Ectodermal cell (in vitro differentiated cells): ENCODE data around the gene RAX.

ENCODE experiments used
- H3K27ac ChIP-seq: 2 replicates; pipeline ENCODE4 v1.7.0; 2013; ENCODE audit warnings: mild to moderate bottlenecking, low read depth, low read length; ENCODE audit not compliant: insufficient read depth, poor library complexity, severe bottlenecking
- H3K27me3 ChIP-seq: 2 replicates; pipeline ENCODE4 v1.7.0; 2013; ENCODE audit warnings: mild to moderate bottlenecking, low read length; ENCODE audit not compliant: insufficient read depth, control insufficient read depth, poor library complexity, severe bottlenecking
- H3K36me3 ChIP-seq: one replicate; pipeline ENCODE4 v1.7.0; 2013; ENCODE audit warnings: low read length; ENCODE audit not compliant: control insufficient read depth, insufficient read depth
- H3K4me1 ChIP-seq: one replicate; pipeline ENCODE4 v1.7.0; 2013; ENCODE audit warnings: low read length; ENCODE audit not compliant: control insufficient read depth, insufficient read depth
- H3K4me3 ChIP-seq: 2 replicates; pipeline ENCODE4 v1.7.0; 2013; ENCODE audit warnings: low read depth, low read length, control low read depth; ENCODE audit not compliant: insufficient read depth
- H3K9me3 ChIP-seq: 2 replicates; pipeline ENCODE4 v1.7.0; 2013; ENCODE audit warnings: mild to moderate bottlenecking, low read length, moderate library complexity; ENCODE audit not compliant: control insufficient read depth
- WGBS, 2 experiments: methylation state at CpG; one replicate each; pipeline ENCODE4 v1.1.7; 2013; ENCODE audit warnings: missing lambda C conversion rate in 2 of 2; 5-methylcytosine and 5-hydroxymethylcytosine counted together

The RAX gene

DNA sequence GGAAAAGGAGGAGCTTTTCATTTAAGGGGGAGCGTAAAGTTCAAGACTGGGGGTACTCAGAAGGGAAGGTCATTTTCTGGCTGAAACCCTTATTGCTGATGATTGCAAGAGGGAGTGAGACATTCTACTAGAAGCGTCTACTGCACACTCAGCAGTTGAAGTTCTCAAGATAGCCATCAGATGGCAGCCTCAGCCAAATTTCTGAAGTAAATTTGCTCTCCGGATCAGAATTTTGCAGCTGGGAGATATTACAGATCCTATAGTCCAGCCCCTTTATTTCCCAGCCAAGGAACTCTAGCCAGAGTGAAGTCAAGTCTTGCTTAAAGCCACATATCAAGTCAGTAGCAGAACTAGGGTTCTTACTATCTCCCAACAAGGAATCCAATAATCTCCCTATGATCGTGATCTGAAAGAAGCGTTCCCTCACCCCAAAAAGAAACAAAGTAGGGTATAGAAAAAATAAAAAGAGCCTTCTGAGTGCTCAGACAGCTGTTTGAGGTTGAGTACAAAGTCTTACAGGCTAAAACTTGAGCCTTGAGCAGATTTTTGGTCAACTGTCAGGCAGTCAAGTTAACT, 24.0 kb downstream of the RAX start:
- H3K9me3 ChIP-seq, result no peaks in the 10 kb centered on the region
- H3K27ac ChIP-seq, result no peak overlapping the region
- H3K36me3 ChIP-seq, result no peaks in the 10 kb centered on the region
- H3K4me1 ChIP-seq, result no peaks in the 10 kb centered on the region
- no peak overlapping the region for H3K4me3 ChIP-seq
- WGBS, 2 experiments, result 8 to 45% methylated on average over 3 to 5 of the region's 5 CpGs
- H3K27me3 ChIP-seq, result peaks cover 42% of the 10 kb centered on the region

DNA sequence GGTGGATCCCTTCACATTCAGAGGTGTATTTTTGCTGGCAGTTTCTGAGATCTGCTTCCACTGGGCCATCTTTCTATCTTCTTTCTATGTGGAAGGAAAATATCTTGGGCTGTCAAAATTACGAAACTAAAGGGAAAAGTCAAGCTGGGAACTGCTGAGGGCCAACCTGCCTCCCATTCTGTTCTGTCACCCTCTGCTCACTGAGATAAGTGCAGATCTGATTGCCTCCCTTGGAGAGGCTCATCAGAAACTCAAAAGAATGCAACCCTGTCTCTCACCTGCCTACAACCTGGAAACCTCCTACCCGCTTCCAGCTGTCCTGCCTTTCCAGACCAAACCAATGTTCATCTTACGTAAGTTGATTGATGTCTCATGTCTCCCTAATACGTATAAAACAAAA, 26.5 kb downstream of the RAX start:
- Histone ChIP-seq H3K9me3 (no peaks in the 10 kb centered on the region), H3K27ac (no peak overlapping the region), H3K4me3 (no peak overlapping the region), H3K36me3 (no peaks in the 10 kb centered on the region), H3K27me3 (peaks cover 42% of the 10 kb centered on the region), H3K4me1 (no peaks in the 10 kb centered on the region)
- WGBS, 2 experiments, result 65 to 73% methylated on average over 4 of the region's 4 CpGs

DNA sequence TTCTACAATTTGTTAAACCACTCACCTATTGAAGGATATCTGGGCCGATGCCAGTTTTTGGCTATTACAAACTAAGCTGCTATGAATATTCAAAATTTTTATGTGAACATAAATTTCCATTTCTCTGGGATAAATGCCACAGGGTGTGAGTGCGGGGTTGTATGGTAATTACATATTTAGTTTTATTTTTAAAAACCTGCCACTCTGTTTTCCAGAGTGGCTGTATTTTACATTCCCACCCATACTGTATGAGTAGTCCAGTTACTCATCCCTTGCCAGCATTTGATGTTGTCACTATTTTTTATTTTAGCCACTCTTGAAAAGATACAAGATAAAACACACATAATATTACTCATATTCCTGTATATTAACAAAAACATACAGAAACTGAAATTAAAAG, 30.3 kb downstream of the RAX start:
- no peak overlapping the region for H3K4me3 ChIP-seq
- H3K4me1 ChIP-seq, result no peaks in the 10 kb centered on the region
- H3K27me3 ChIP-seq, result peaks cover 33% of the 10 kb centered on the region
- no peaks in the 10 kb centered on the region for H3K36me3 ChIP-seq
- H3K9me3 ChIP-seq, result no peaks in the 10 kb centered on the region
- WGBS, 2 experiments, result 80 to 86% methylated on average over 1 of the region's 2 CpGs
- H3K27ac ChIP-seq, result no peak overlapping the region

DNA sequence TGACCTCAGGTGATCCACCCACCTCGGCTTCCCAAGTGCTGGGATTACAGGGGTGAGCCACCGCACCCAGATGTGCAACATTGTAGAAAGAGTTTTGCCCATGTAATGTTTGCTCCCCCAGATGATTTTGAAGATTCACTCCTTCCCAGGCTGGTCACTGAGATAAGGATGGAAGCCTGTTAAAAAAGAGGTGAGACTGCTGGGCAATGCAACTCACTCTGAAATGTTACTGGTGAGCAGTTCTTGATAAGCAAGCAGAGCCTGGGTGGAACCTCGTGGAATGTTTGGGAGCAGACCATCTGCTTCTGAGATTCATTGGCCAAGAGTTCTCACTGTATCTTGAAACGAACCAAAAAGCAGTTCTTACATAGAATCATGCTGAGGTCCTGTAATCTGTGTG, 33.6 kb downstream of the RAX start:
- Histone ChIP-seq H3K4me3 (no peak overlapping the region), H3K4me1 (no peaks in the 10 kb centered on the region), H3K9me3 (no peaks in the 10 kb centered on the region), H3K27ac (no peak overlapping the region), H3K36me3 (no peaks in the 10 kb centered on the region), H3K27me3 (peaks cover 4% of the 10 kb centered on the region)
- 86% methylated on average over 4 of the region's 4 CpGs for WGBS, 2 experiments

DNA sequence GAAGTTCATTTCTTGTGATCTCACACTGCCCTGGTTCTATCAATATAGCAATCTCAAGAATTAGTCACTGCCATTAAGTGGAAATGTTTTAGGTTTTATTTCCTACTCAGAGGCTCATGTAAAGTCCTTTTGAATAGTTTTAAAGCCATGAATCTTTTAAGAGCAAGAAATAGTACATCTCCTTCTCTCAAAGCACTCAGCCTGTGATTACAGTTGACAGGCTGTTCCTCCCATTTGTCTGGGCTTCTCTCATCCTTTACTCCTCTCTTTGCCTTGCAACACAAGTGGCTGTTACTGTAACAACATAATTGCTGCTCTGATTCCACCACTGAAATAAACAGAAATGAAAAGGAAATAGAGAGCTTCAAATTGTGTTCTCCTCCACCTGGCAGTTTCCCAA, 34.9 kb downstream of the RAX start:
- no peaks in the 10 kb centered on the region for H3K36me3 ChIP-seq
- no peaks in the 10 kb centered on the region for H3K9me3 ChIP-seq
- H3K27me3 ChIP-seq, result peaks cover 4% of the 10 kb centered on the region
- no peak overlapping the region for H3K4me3 ChIP-seq
- no peak overlapping the region for H3K27ac ChIP-seq
- no peaks in the 10 kb centered on the region for H3K4me1 ChIP-seq

DNA sequence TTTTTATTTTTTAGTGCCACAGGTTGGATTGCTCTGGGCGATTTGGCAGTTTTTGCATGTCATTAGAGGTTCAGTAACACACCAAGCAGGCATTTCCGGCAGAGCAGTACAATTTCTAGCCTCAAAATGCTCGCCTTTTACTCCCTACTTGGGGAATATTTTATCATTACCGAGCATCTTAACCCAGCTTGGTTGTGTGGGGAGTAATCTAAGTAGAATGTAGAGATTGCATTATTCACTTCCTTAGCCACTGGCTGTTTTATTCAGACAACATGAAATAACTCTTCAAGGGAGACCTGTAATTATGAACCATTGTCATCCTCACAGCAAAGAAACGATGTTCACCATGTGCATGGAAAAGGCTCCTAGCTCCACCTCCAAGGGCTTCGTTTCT, 40.2 kb downstream of the RAX start:
- Histone ChIP-seq H3K27ac (no peak overlapping the region), H3K9me3 (no peaks in the 10 kb centered on the region), H3K27me3 (peaks cover 14% of the 10 kb centered on the region), H3K36me3 (no peaks in the 10 kb centered on the region), H3K4me3 (no peak overlapping the region), H3K4me1 (no peaks in the 10 kb centered on the region)
- WGBS, 2 experiments, result 91 to 92% methylated on average over 5 to 6 of the region's 6 CpGs

DNA sequence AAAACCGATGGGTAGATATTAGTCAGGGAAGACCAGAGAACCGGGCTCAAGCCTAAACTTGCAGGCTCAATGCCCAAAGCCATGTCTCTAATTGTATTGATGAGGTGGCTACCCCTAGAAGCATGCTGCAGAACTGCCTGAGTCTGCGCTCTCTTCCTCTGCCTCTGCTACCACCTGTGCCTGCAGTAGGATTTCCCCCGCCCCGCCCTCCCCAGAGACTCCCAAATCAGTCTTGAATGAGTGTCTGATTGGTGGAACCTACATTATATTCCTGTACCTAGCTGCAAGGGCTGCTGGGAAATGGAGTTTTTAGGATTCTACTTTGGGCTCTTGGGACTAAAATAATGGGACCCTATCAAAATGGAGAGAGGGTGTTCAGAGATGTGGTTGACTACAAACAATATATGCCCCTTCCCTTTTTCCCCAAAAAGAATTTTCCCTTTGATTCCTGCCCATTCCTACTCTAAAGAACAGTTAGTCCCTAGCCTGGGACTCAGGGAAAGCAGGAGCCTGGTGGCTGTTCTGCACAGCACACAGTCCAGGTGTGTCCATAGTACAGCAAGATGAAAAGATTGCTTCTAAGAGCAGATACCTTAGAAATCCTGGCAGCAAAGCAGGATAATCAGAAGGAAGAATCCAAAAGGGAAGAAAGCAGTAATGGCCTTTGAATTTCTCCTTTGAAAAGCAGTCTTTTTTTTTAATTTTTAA, 40.8 kb downstream of the RAX start:
- no peak overlapping the region for H3K4me3 ChIP-seq
- H3K27me3 ChIP-seq, result peaks cover 20% of the 10 kb centered on the region
- H3K27ac ChIP-seq, result no peak overlapping the region
- H3K36me3 ChIP-seq, result no peaks in the 10 kb centered on the region
- WGBS, 2 experiments, result 71 to 84% methylated on average over 5 of the region's 5 CpGs
- no peaks in the 10 kb centered on the region for H3K9me3 ChIP-seq
- no peaks in the 10 kb centered on the region for H3K4me1 ChIP-seq

DNA sequence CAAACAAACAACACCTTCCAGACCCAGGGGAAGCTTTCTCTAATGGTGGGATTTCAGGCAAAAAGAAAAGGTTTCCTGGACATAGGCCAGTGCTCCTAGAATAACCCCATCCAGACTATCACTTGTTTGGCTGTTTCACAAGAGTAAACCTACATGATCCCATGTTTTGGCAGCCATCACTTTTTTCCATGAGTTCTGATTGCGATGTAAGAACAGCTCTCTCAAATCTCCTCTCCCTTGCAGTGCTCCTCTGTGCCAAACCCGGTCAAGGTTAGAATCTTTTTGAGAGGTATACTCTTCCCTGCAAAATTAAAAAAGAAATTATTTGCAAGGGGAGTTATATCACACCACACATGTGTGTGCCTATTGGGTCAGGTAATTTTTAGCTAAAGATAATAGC, 41.4 kb downstream of the RAX start:
- Histone ChIP-seq H3K27me3 (peaks cover 26% of the 10 kb centered on the region), H3K36me3 (no peaks in the 10 kb centered on the region), H3K9me3 (no peaks in the 10 kb centered on the region), H3K27ac (no peak overlapping the region), H3K4me1 (no peaks in the 10 kb centered on the region), H3K4me3 (no peak overlapping the region)
- WGBS, 2 experiments, result 88 to 93% methylated on average over 1 to 2 of the region's 2 CpGs

DNA sequence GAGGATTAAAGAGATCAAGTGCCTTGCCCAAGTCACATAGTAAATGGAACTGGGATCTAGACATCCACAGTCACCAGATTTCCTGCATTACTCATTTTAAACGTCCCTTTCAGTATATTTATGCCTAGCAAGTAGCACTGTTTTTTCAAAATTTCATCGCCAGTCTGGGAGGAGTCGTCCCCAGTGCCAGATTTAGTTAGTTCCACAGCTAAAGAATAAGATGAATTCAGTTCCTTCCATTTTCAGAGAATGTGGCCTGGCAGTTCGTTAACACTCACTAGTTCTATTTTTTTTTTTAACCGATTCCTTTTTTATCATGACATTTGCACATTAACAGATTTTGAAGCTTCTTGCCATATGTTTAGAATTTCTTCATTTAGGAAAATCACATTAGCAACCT, 42.1 kb downstream of the RAX start:
- Histone ChIP-seq H3K4me1 (no peaks in the 10 kb centered on the region), H3K9me3 (no peaks in the 10 kb centered on the region), H3K27me3 (peaks cover 34% of the 10 kb centered on the region), H3K4me3 (no peak overlapping the region), H3K36me3 (no peaks in the 10 kb centered on the region), H3K27ac (no peak overlapping the region)
- 83 to 84% methylated on average over 5 of the region's 5 CpGs for WGBS, 2 experiments

DNA sequence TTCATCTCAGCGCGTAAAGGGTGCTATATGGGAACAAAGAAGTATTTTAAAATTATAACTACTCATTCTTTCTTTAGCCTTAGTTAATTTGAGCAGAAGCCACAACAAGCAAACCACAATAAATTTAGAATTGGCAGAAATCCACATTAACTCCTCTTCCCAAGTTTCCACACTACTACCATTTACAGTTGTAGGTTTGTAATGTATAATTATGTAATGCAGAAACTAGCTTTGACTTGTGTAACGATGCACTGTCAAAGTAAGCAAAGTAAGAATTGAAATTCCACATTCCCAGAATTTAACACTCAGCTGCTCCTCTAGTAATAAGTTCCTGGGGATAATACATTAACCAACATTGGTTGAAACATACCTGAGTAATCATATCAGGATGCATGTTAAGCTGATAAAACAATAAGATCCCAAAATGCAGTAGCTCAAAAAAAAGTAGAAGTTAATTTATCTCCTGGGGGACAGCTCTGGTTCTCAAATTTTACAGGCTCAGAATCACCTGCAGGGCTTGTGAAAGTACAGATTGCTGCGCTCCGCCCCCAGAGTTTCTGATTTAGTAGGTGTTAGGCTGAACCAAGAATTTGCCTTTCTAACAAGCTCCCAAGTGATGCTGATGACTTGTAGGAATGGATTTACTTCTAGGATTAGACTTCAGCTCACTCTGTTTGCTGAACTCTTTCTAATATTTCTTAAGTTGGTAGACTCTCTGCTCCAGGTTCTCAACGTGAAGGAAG, 43.4 kb downstream of the RAX start:
- Histone ChIP-seq H3K36me3 (no peaks in the 10 kb centered on the region), H3K27ac (no peak overlapping the region), H3K9me3 (no peaks in the 10 kb centered on the region), H3K4me1 (no peaks in the 10 kb centered on the region), H3K27me3 (peaks cover 46% of the 10 kb centered on the region), H3K4me3 (no peak overlapping the region)
- WGBS, 2 experiments, result 75 to 79% methylated on average over 3 to 4 of the region's 6 CpGs
